Measurements from ENCODE around the gene SCYL1. TPM values are rescaled to one million over a fixed set of nuclear protein-coding genes. Genes with fewer than 3 reads are reported as not detected.

The SCYL1 gene
- total RNA-seq, 2 experiments from 2014 or later = 56.8 to 62.9 TPM

- H3K9me3 ChIP-seq (ENCODE audit: low read length) = no peaks in the 10 kb centered on the region
- peak overlapping the region; percentile 48; the same call in 1 of the 2 replicates for H2AFZ ChIP-seq (ENCODE audit: low read length)
- CTCF ChIA-PET (ENCODE audit: unreplicated experiment) = interaction anchor here (1.3 to 2.3 kb wide), 2 partner anchors 9 to 13 kb away, joined by 4 to 15 read pairs; no protein-coding TSS in a partner anchor
- H3K4me1 ChIP-seq (ENCODE audit: insufficient read depth, low read length, poor library complexity, severe bottlenecking) = peaks cover 26% of the 10 kb centered on the region
- BruUV-seq (replicated peaks) = no TSS peak
- no peaks in the 10 kb centered on the region for H4K20me1 ChIP-seq (ENCODE audit: insufficient read depth, low read length)
- H3K9me2 ChIP-seq (ENCODE audit: insufficient read depth, low read length) = no peaks in the 10 kb centered on the region
- peaks cover 12% of the 10 kb centered on the region; the same call in 1 of the 2 replicates for H3K79me2 ChIP-seq (ENCODE audit: insufficient read depth, low read depth, low read length)
- no peak for DNase-seq (ENCODE audit: low spot score)
- no peak overlapping the region for H3K4me3 ChIP-seq (ENCODE audit: low read depth, low read length, poor library complexity, severe bottlenecking)
- no peaks in the 10 kb centered on the region for H3K36me3 ChIP-seq (ENCODE audit: insufficient read depth, low read length)
- 0 out of 2 replicates have a peak overlapping the region, but pooled peaks have one; percentile 3 for H3K4me2 ChIP-seq (ENCODE audit: low read length)
- intact Hi-C loops (cut with micrococcal nuclease; ENCODE audit: unreplicated experiment) = no loop called here
- TF ChIP-seq EZH2phosphoT487 (IDR thresholded peaks at IDR 0.05; ENCODE audit: borderline replicate concordance, low read depth, low read length) (no peak), CTCF (conservative IDR thresholded peaks at IDR 0.05; ENCODE audit: low read length) (peak; percentile 40; the same call in 1 of the 2 replicates)
- POLR2A ChIA-PET = interaction anchor here (0.8 to 6.8 kb wide), 6 partner anchors 11 to 103 kb away, joined by 3 to 121 read pairs (median 6); partner anchors contain the start of gene MALAT1
- no peak overlapping the region for H3K27ac ChIP-seq (ENCODE audit: low read depth, low read length, poor library complexity, severe bottlenecking)
Measured at GRCh38 chr11:65479184-65480145, 45.4 kb upstream of the SCYL1 start.

GRCh38 chr11:65482306-65482850, 42.5 kb upstream of the SCYL1 start:
- BruUV-seq (replicated peaks) = no TSS peak
- POLR2A ChIA-PET = interaction anchor here (1.5 kb wide), 1 partner anchor 16 kb away, joined by 3 read pairs; no protein-coding TSS in a partner anchor
- intact Hi-C loops (cut with micrococcal nuclease; ENCODE audit: unreplicated experiment) = no loop called here
- no peaks in the 10 kb centered on the region for H3K9me3 ChIP-seq (ENCODE audit: low read length)
- H3K9me2 ChIP-seq (ENCODE audit: insufficient read depth, low read length) = no peaks in the 10 kb centered on the region
- no peak for TF ChIP-seq EZH2phosphoT487 (IDR thresholded peaks at IDR 0.05; ENCODE audit: borderline replicate concordance, low read depth, low read length)
- TF ChIP-seq CTCF (conservative IDR thresholded peaks at IDR 0.05; ENCODE audit: low read length) = no peak
- H3K4me3 ChIP-seq (ENCODE audit: low read depth, low read length, poor library complexity, severe bottlenecking) = no peak overlapping the region
- H2AFZ ChIP-seq (ENCODE audit: low read length) = no peak overlapping the region
- no peaks in the 10 kb centered on the region for H3K79me2 ChIP-seq (ENCODE audit: insufficient read depth, low read depth, low read length)
- no peaks in the 10 kb centered on the region for H3K36me3 ChIP-seq (ENCODE audit: insufficient read depth, low read length)
- DNase-seq (ENCODE audit: low spot score) = no peak
- no peaks in the 10 kb centered on the region for H4K20me1 ChIP-seq (ENCODE audit: insufficient read depth, low read length)
- H3K27ac ChIP-seq (ENCODE audit: low read depth, low read length, poor library complexity, severe bottlenecking) = no peak overlapping the region
- H3K4me1 ChIP-seq (ENCODE audit: insufficient read depth, low read length, poor library complexity, severe bottlenecking) = peaks cover 28% of the 10 kb centered on the region
- CTCF ChIA-PET (ENCODE audit: unreplicated experiment) = no interaction called here
- no peak overlapping the region for H3K4me2 ChIP-seq (ENCODE audit: low read length)
